Measurements from ENCODE around the gene TFAP2E. TPM values are rescaled to one million over a fixed set of nuclear protein-coding genes. Genes with fewer than 3 reads are reported as not detected.
A peak's percentile ranks its signal among the peaks of the same experiment; 100 is the strongest.

The TFAP2E gene
- total RNA-seq = 1.9 and 2.0 TPM in 2 replicates

GRCh38 chr1:35573198-35574124, at the start of gene TFAP2E:
Gene TFAP2E, plus strand, starts transcription at chr1:35573314. Its CDS starts 264 bp downstream, at chr1:35573578.
- Mint-ChIP-seq H3K27ac (no peak within 1 kb of the TSS), H3K36me3 (ENCODE audit: low read depth) (no peaks in the 10 kb centered on the region), H3K9me3 (no peaks in the 10 kb centered on the region), H3K4me3 (peak within 1 kb of the TSS; percentile 41), H3K4me1 (peaks cover 25% of the 10 kb centered on the region), H3K27me3 (peaks cover 23% of the 10 kb centered on the region)
- intact Hi-C loops (cut with micrococcal nuclease) = loop anchor here (1.0 kb wide), 1 partner anchor 16 kb away; the partner anchor contains the start of genes KIAA0319L and NCDN
- POLR2A ChIA-PET = interaction anchor here (0.6 to 0.7 kb wide), 3 partner anchors 142 to 150 kb away, joined by 3 to 5 read pairs (median 3); no protein-coding TSS in a partner anchor
- no peak for DNase-seq
- CTCF ChIA-PET = interaction anchor here (1.1 to 1.8 kb wide), 2 partner anchors 143 to 153 kb away, joined by 4 to 13 read pairs; no protein-coding TSS in a partner anchor
- ATAC-seq (ENCODE audit: low read depth) = no peak
- TF ChIP-seq CTCF (IDR thresholded peaks at IDR 0.05) = no peak

GRCh38 chr1:35524106-35524505, 49.0 kb upstream of the TFAP2E start:
- no peaks in the 10 kb centered on the region for H3K4me1 Mint-ChIP-seq
- CTCF ChIA-PET = no interaction called here

GRCh38 chr1:35530168-35530567, 42.9 kb upstream of the TFAP2E start:
- no peak for ATAC-seq (ENCODE audit: low read depth)
- no peaks in the 10 kb centered on the region for H3K27me3 Mint-ChIP-seq
- H3K9me3 Mint-ChIP-seq = peaks cover 19% of the 10 kb centered on the region
- ChIA-PET POLR2A (interaction anchor here (0.7 kb wide), 1 partner anchor 10 kb away, joined by 5 read pairs; no protein-coding TSS in a partner anchor), CTCF (no interaction called here)
- H3K27ac Mint-ChIP-seq = no peak overlapping the region
- peaks cover 41% of the 10 kb centered on the region for H3K36me3 Mint-ChIP-seq (ENCODE audit: low read depth)
- intact Hi-C loops (cut with micrococcal nuclease) = no loop called here
- DNase-seq = no peak
- no peak for TF ChIP-seq CTCF (IDR thresholded peaks at IDR 0.05)
- peaks cover 2% of the 10 kb centered on the region for H3K4me1 Mint-ChIP-seq
- no peak overlapping the region for H3K4me3 Mint-ChIP-seq

More at GRCh38 chr1:35524106-35524505, 49.0 kb upstream of the TFAP2E start:
- intact Hi-C loops (cut with micrococcal nuclease) = no loop called here
- no peaks in the 10 kb centered on the region for H3K27me3 Mint-ChIP-seq
- DNase-seq (no peak), ATAC-seq (ENCODE audit: low read depth) (no peak)
- POLR2A ChIA-PET = no interaction called here
- H3K36me3 Mint-ChIP-seq (ENCODE audit: low read depth) = peaks cover 16% of the 10 kb centered on the region
- H3K9me3 Mint-ChIP-seq = peaks cover 8% of the 10 kb centered on the region
- no peak overlapping the region for H3K27ac Mint-ChIP-seq
- H3K4me3 Mint-ChIP-seq = no peak overlapping the region
- no peak for TF ChIP-seq CTCF (IDR thresholded peaks at IDR 0.05)

GRCh38 chr1:35530946-35531345, 42.2 kb upstream of the TFAP2E start:
- intact Hi-C loops (cut with micrococcal nuclease) = no loop called here
- Mint-ChIP-seq H3K9me3 (peaks cover 14% of the 10 kb centered on the region), H3K4me1 (peaks cover 10% of the 10 kb centered on the region), H3K27me3 (no peaks in the 10 kb centered on the region), H3K36me3 (ENCODE audit: low read depth) (peaks cover 47% of the 10 kb centered on the region), H3K4me3 (no peak overlapping the region), H3K27ac (no peak overlapping the region)
- ATAC-seq (ENCODE audit: low read depth) (no peak), DNase-seq (no peak)
- ChIA-PET CTCF (no interaction called here), POLR2A (no interaction called here)
- no peak for TF ChIP-seq CTCF (IDR thresholded peaks at IDR 0.05)

- no peak for TF ChIP-seq CTCF (IDR thresholded peaks at IDR 0.05)
- Mint-ChIP-seq H3K36me3 (ENCODE audit: low read depth) (peaks cover 48% of the 10 kb centered on the region), H3K4me1 (peaks cover 10% of the 10 kb centered on the region), H3K9me3 (peaks cover 14% of the 10 kb centered on the region), H3K27ac (no peak overlapping the region), H3K4me3 (no peak overlapping the region), H3K27me3 (no peaks in the 10 kb centered on the region)
- DNase-seq (no peak), ATAC-seq (ENCODE audit: low read depth) (no peak)
- intact Hi-C loops (cut with micrococcal nuclease) = no loop called here
- CTCF ChIA-PET = no interaction called here
- POLR2A ChIA-PET = no interaction called here
Measured at GRCh38 chr1:35531368-35531767, 41.7 kb upstream of the TFAP2E start.
